Measurements from ENCODE around the gene SUSD2.

- TF ChIP-seq CTCF (IDR thresholded peaks at IDR 0.05; ENCODE audit: low read depth, low read length) (peak; percentile 8; the same call in 1 of the 2 replicates), EZH2phosphoT487 (IDR thresholded peaks at IDR 0.05; ENCODE audit: low read depth) (no peak)
These were observed 47.9 kb upstream of the SUSD2 start for GRCh38 chr22:24133187-24133965.
